Measurements from ENCODE around the gene UHRF2. TPM values are rescaled to one million over a fixed set of nuclear protein-coding genes. Genes with fewer than 3 reads are reported as not detected.

Gene UHRF2
- total RNA-seq, 1 donor from 2014 or later: 31.9 TPM

DNA sequence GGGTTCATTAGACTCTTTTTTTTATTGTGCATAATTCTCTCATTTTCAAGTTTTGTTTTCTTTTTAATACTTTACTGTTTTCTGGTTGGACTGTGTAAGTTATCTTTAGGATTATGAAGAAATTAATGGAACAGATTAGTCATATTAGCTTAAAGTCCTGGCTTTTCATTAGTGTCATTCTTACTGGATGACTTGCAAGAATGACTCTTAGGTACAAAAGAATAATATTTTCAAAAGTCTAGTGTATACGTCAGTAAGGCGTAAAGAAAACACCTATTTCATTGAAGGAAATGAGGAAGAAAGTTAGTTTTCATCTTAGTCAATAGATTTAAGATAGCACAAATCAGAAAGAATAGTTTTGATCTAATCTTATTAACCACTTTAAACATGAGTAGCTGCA lies 20.4 kb downstream of the UHRF2 start:
- H3K4me3 ChIP-seq (ENCODE audit: low read depth, low read length): no peak overlapping the region
- no peaks in the 10 kb centered on the region for H3K36me3 ChIP-seq (ENCODE audit: control insufficient read depth, insufficient read depth, low read length)
- DNase-seq (ENCODE audit: low read depth): no peak
- H3K27me3 ChIP-seq (ENCODE audit: control insufficient read depth, insufficient read depth, low read length): no peaks in the 10 kb centered on the region
- TF ChIP-seq, protein P1, sequence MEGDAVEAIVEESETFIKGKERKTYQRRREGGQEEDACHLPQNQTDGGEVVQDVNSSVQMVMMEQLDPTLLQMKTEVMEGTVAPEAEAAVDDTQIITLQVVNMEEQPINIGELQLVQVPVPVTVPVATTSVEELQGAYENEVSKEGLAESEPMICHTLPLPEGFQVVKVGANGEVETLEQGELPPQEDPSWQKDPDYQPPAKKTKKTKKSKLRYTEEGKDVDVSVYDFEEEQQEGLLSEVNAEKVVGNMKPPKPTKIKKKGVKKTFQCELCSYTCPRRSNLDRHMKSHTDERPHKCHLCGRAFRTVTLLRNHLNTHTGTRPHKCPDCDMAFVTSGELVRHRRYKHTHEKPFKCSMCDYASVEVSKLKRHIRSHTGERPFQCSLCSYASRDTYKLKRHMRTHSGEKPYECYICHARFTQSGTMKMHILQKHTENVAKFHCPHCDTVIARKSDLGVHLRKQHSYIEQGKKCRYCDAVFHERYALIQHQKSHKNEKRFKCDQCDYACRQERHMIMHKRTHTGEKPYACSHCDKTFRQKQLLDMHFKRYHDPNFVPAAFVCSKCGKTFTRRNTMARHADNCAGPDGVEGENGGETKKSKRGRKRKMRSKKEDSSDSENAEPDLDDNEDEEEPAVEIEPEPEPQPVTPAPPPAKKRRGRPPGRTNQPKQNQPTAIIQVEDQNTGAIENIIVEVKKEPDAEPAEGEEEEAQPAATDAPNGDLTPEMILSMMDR (IDR thresholded peaks at IDR 0.05; ENCODE audit: insufficient read depth, low read length, poor library complexity, severe bottlenecking): no peak

DNA sequence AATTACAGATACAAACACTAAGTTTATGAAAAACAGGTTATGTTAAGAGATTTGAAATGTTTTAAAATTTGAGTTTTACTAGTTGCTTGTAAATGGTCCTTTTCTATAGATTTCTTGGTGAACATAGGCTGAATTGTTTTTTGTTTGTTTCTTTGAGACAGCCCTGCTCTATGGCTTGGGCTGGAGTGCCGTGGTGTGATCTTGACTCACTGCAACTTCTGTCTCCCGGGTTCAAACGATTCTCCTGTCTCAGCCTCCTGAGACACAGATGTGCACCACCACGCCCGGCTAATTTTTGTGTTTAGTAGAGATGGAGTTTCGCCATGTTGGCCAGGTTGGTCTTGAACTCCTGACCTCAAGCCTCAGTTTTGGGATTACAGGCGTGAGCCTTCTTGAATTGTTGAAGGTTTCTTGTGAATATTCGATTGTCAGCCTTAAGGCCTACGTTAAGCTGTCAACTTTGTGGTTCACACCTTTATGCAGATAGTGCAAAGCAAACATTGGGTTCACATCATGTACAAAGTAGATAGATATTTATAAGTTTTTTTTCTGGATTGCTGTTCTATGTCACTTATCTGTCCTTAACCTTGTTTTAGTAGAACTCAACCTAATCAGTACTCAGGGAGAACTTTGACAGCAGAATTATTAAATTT lies 26.2 kb downstream of the UHRF2 start:
- Histone ChIP-seq H3K36me3 (ENCODE audit: control insufficient read depth, insufficient read depth, low read length) (no peaks in the 10 kb centered on the region), H3K4me3 (ENCODE audit: low read depth, low read length) (no peak overlapping the region), H3K27me3 (ENCODE audit: control insufficient read depth, insufficient read depth, low read length) (no peaks in the 10 kb centered on the region)
- no peak for DNase-seq (ENCODE audit: low read depth)
- TF ChIP-seq, protein P1 (IDR thresholded peaks at IDR 0.05; ENCODE audit: insufficient read depth, low read length, poor library complexity, severe bottlenecking): no peak

DNA sequence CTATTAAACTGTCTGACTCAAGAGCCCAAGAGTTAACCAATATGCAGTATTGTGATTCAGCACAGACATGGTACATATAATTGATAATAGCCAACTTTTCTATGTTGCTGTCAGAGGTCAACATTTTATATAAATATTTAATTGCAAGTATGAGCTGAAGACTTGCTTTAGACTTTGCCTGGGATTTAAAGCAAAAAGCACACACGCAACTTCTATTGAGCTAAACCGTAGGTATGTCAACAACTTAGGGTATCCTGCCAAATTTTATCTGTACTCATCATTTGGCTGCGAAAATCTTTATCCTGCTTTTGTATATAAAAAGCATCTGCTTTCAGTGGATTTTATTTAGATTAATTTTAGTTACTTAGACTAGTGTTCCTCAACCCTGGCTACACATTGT lies 27.4 kb downstream of the UHRF2 start:
- H3K27me3 ChIP-seq (ENCODE audit: control insufficient read depth, insufficient read depth, low read length): no peaks in the 10 kb centered on the region
- no peak overlapping the region for H3K4me3 ChIP-seq (ENCODE audit: low read depth, low read length)
- no peak for DNase-seq (ENCODE audit: low read depth)
- no peaks in the 10 kb centered on the region for H3K36me3 ChIP-seq (ENCODE audit: control insufficient read depth, insufficient read depth, low read length)
- TF ChIP-seq, protein P1 (IDR thresholded peaks at IDR 0.05; ENCODE audit: insufficient read depth, low read length, poor library complexity, severe bottlenecking): no peak

DNA sequence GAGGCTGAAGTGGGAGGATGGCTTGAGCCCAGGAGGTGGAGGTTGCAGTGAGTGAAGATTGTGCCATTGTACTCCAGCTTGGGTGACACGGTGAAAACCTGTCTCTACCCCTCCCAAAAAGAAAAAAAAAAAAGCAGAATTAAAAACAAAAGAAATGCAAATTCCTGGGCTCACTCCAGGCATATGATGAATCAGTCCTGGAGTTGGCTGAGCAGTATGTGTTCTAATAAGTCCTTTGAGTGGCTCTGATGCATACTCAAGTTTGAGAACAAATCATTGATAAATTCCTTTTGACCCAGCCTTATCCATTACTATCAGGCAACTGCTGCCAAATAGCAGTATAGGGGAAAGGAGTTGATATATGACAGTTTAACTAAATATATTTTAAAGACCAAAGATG lies 28.3 kb downstream of the UHRF2 start:
- Histone ChIP-seq H3K36me3 (ENCODE audit: control insufficient read depth, insufficient read depth, low read length) (no peaks in the 10 kb centered on the region), H3K27me3 (ENCODE audit: control insufficient read depth, insufficient read depth, low read length) (no peaks in the 10 kb centered on the region), H3K4me3 (ENCODE audit: low read depth, low read length) (no peak overlapping the region)
- TF ChIP-seq, protein P1 (IDR thresholded peaks at IDR 0.05; ENCODE audit: insufficient read depth, low read length, poor library complexity, severe bottlenecking): no peak
- DNase-seq (ENCODE audit: low read depth): no peak

DNA sequence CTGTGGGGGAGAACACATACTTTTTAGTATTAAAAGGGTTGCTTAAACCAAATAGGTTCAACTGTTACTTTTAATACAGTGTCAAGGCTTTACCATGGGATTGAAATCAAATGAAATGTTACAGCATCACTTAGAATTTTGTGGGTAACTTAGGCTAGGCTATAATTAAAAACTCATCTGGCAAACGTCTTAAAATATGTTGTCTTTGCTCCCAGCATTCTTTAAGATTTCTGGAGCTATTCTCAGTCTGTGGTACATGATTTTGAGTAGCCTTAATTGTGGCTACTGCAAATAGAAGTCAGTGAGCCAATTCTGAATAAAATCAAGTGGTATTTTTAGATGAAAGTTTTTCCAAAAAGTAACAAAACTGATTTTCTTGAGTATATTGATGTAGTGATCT lies 30.7 kb downstream of the UHRF2 start:
- no peak for DNase-seq (ENCODE audit: low read depth)
- Histone ChIP-seq H3K36me3 (ENCODE audit: control insufficient read depth, insufficient read depth, low read length) (no peaks in the 10 kb centered on the region), H3K27me3 (ENCODE audit: control insufficient read depth, insufficient read depth, low read length) (no peaks in the 10 kb centered on the region), H3K4me3 (ENCODE audit: low read depth, low read length) (no peak overlapping the region)
- TF ChIP-seq, protein P1 (IDR thresholded peaks at IDR 0.05; ENCODE audit: insufficient read depth, low read length, poor library complexity, severe bottlenecking): no peak

DNA sequence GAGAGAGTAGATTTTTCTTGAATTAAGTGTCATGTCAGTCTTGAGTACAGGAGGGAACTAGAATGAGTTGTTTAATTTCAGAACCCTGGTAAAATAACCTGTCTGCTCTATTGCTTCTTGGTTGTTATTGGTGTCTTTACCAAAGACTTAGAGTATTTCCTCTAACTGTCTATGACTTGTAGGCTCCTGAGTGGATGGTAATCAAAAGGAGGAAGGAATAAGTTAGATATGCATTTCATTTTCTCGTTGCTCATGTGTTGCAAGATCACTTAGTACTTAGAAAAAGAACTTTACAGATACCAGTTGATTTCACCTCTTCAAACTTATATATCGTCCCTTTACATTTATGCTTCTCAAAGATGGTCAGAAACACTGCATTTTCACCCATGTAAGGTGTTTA lies 31.1 kb downstream of the UHRF2 start:
- H3K4me3 ChIP-seq (ENCODE audit: low read depth, low read length): no peak overlapping the region

More for the DNA sequence above, 31.1 kb downstream of the UHRF2 start:
- Histone ChIP-seq H3K27me3 (ENCODE audit: control insufficient read depth, insufficient read depth, low read length) (no peaks in the 10 kb centered on the region), H3K36me3 (ENCODE audit: control insufficient read depth, insufficient read depth, low read length) (no peaks in the 10 kb centered on the region)
- TF ChIP-seq, protein P1 (IDR thresholded peaks at IDR 0.05; ENCODE audit: insufficient read depth, low read length, poor library complexity, severe bottlenecking): no peak
- no peak for DNase-seq (ENCODE audit: low read depth)

Measured in kidney epithelial cell (primary cell).